Natural killer cell (primary cell): Measurements from ENCODE around the gene RCAN2. TPM values are rescaled to one million over a fixed set of nuclear protein-coding genes. Genes with fewer than 3 reads are reported as not detected.
"Not testable (repeated sequence)": the region's sequence is repeated elsewhere in the genome, so short reads cannot be mapped to it uniquely, and the experiment has no call there.

Source experiments
- ATAC-seq, 3 donors: fragments of 150-1000 bp in 2 of 3; fragments of 200-7000 bp in 1 of 3; cut with Tn5 transposase; 1 replicate in 1 of 3; 2 replicates in 2 of 3; pipeline ENCODE4 v1.10.0; 2021; ENCODE audit warnings: mild to moderate bottlenecking in 2 of 3, moderate library complexity in 2 of 3
- DNase-seq, 2 donors: peaks; one replicate each; pipeline versions ENCODE4 v3.0.0 to v3.0.0-alpha.2; 2013 to 2021; ENCODE audit warnings: mixed read lengths in 1 of 2
- H3K27ac ChIP-seq: one replicate; pipeline ENCODE4 v1.5.1; 2013; ENCODE audit warnings: mild to moderate bottlenecking, low read length
- H3K27me3 ChIP-seq: one replicate; pipeline ENCODE4 v1.6.1; 2013; ENCODE audit warnings: low read length; ENCODE audit not compliant: control insufficient read depth, insufficient read depth
- H3K36me3 ChIP-seq: one replicate; pipeline ENCODE4 v1.6.1; 2013; ENCODE audit warnings: low read length; ENCODE audit not compliant: control insufficient read depth, insufficient read depth
- H3K4me1 ChIP-seq: one replicate; pipeline ENCODE4 v1.6.1; 2013; ENCODE audit warnings: low read length; ENCODE audit not compliant: control insufficient read depth, insufficient read depth
- H3K4me3 ChIP-seq: one replicate; pipeline ENCODE4 v1.5.1; 2013; ENCODE audit warnings: low read length
- H3K9me3 ChIP-seq: one replicate; pipeline ENCODE4 v1.6.1; 2013; ENCODE audit warnings: low read length; ENCODE audit not compliant: control insufficient read depth, insufficient read depth
- H3K27ac Mint-ChIP-seq, 2 donors: one replicate each; pipeline ENCODE4 v1.8.0; 2022; ENCODE audit warnings: mild to moderate bottlenecking in 2 of 2, mixed read lengths in 2 of 2, moderate library complexity in 1 of 2
- H3K27me3 Mint-ChIP-seq, 2 donors: one replicate each; pipeline ENCODE4 v1.8.0; 2022; ENCODE audit warnings: low read depth in 2 of 2, mixed read lengths in 2 of 2
- H3K36me3 Mint-ChIP-seq: one replicate; pipeline ENCODE4 v1.8.0; 2022; ENCODE audit warnings: mixed read lengths
- H3K4me1 Mint-ChIP-seq, 2 donors: one replicate each; pipeline ENCODE4 v1.8.0; 2022; ENCODE audit warnings: mixed read lengths in 2 of 2
- H3K4me3 Mint-ChIP-seq: one replicate; pipeline ENCODE4 v1.8.0; 2022; ENCODE audit warnings: mild to moderate bottlenecking, moderate library complexity, mixed read lengths
- H3K9me3 Mint-ChIP-seq, 2 donors: one replicate each; pipeline ENCODE4 v1.8.0; 2022; ENCODE audit warnings: mixed read lengths in 2 of 2
- WGBS: methylation state at CpG from one replicate; pipeline ENCODE4 v1.1.7; 2013; ENCODE audit warnings: missing lambda C conversion rate; ENCODE audit not compliant: insufficient coverage; 5-methylcytosine and 5-hydroxymethylcytosine counted together
- intact Hi-C: fragments of 100-400 bp; cut with micrococcal nuclease; formaldehyde crosslinking; loops from one replicate; pipeline ENCODE4 v1.14.2; 2022
- total RNA-seq, 4 donors: library from RNA; stranded (reverse); fragments of 120-200 nt in 1 of 4; gene quantifications; one replicate each; pipeline versions ENCODE4 v1.2.3 to v1.2.4, GENCODE V29; 2013 to 2022
- TF ChIP-seq, protein P1 (sequence below): fragments of 200-600 bp; IDR thresholded peaks from one replicate; pipeline ENCODE4 v1.8.0; 2022; ENCODE audit warnings: antibody characterized with exemption

The RCAN2 gene
- total RNA-seq, 3 donors from 2014 or later (not counting 1 experiment from before 2014, with no cell fraction given): 0.43 TPM; not detected in 2

DNA sequence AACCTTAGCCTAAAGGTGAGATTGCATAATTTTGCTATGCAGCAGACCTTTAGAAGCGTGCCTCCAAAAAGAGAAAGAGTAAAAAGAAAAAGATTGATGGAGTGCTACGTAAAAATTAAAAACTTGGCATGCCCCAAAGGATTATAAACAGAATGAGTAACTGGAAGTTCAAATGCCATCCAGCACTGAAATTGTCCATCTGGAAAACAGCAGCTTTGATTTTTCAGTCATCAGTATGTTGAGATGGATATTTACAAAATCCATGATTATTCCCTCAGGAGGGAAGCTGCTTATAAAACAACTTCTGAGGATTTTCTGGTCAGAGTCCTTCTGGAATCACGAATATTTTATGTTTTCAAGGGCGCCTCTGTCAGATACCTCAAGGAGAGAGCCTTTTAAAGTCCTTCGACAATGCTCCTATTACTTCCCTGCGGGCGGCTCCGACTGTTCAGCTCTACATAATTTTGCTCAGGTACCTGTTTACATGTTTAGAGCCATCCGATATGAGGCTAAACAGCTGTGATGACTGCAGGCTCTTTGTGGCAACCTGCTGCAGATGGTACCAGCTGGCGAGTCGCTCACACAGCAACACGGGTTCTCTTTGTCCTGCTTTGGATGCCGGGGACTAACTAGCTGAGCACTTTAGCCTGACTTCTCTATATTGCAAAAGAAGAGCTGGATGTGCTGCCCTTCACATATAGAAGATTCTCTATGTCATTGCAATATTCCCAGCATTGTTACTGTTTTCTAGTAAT, 83.3 kb downstream of the RCAN2 start:
- Histone ChIP-seq H3K9me3 (no peaks in the 10 kb centered on the region), H3K27ac (no peak overlapping the region), H3K4me3 (no peak overlapping the region), H3K36me3 (no peaks in the 10 kb centered on the region), H3K4me1 (no peaks in the 10 kb centered on the region), H3K27me3 (no peaks in the 10 kb centered on the region)
- WGBS: 93% methylated on average over 13 of the region's 13 CpGs
- no peaks in the 10 kb centered on the region for H3K27me3 Mint-ChIP-seq
- TF ChIP-seq, protein P1, sequence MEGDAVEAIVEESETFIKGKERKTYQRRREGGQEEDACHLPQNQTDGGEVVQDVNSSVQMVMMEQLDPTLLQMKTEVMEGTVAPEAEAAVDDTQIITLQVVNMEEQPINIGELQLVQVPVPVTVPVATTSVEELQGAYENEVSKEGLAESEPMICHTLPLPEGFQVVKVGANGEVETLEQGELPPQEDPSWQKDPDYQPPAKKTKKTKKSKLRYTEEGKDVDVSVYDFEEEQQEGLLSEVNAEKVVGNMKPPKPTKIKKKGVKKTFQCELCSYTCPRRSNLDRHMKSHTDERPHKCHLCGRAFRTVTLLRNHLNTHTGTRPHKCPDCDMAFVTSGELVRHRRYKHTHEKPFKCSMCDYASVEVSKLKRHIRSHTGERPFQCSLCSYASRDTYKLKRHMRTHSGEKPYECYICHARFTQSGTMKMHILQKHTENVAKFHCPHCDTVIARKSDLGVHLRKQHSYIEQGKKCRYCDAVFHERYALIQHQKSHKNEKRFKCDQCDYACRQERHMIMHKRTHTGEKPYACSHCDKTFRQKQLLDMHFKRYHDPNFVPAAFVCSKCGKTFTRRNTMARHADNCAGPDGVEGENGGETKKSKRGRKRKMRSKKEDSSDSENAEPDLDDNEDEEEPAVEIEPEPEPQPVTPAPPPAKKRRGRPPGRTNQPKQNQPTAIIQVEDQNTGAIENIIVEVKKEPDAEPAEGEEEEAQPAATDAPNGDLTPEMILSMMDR: no peak
- no peak overlapping the region for H3K27ac Mint-ChIP-seq
- no peaks in the 10 kb centered on the region for H3K4me1 Mint-ChIP-seq
- ATAC-seq (no peak), DNase-seq (no peak)
- no peak overlapping the region for H3K4me3 Mint-ChIP-seq
- H3K9me3 Mint-ChIP-seq: no peaks in the 10 kb centered on the region
- intact Hi-C loops: no loop called here
- H3K36me3 Mint-ChIP-seq: no peaks in the 10 kb centered on the region

DNA sequence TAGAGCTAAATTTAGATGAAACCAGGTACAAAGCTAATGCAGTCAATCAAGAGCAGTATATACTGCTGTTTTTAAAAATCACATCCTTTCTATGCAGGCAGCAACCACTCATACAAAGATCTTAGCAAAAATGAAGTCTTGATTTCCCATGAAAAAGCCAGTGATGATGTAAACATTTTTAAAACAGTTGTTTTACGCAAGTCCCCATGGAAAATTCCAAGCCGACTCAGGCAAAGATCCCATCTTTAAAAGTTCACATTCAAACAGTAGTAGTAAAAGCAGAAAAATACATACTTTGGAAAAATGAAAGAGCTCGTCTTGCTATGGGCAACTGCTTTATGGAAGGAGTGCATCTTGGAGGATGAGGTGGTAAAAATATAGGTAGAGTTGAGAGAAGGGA, 84.0 kb downstream of the RCAN2 start:
- intact Hi-C loops: no loop called here
- no peak overlapping the region for H3K27ac ChIP-seq
- H3K9me3 ChIP-seq: no peaks in the 10 kb centered on the region
- H3K36me3 Mint-ChIP-seq: no peaks in the 10 kb centered on the region
- no peak overlapping the region for H3K4me3 ChIP-seq
- no peaks in the 10 kb centered on the region for H3K9me3 Mint-ChIP-seq
- no peaks in the 10 kb centered on the region for H3K4me1 Mint-ChIP-seq
- no peaks in the 10 kb centered on the region for H3K27me3 Mint-ChIP-seq
- TF ChIP-seq, protein P1: no peak
- 95% methylated on average over 3 of the region's 3 CpGs for WGBS
- no peak overlapping the region for H3K4me3 Mint-ChIP-seq
- no peaks in the 10 kb centered on the region for H3K4me1 ChIP-seq
- no peaks in the 10 kb centered on the region for H3K36me3 ChIP-seq
- no peak for ATAC-seq
- no peaks in the 10 kb centered on the region for H3K27me3 ChIP-seq
- H3K27ac Mint-ChIP-seq: no peak overlapping the region
- DNase-seq: no peak

GRCh38 chr6:46405620-46406180, 85.5 kb downstream of the RCAN2 start:
- H3K9me3 Mint-ChIP-seq, ATAC-seq, H3K36me3 Mint-ChIP-seq, H3K9me3 ChIP-seq, intact Hi-C loops, H3K36me3 ChIP-seq, DNase-seq, H3K4me3 Mint-ChIP-seq, H3K27ac ChIP-seq, H3K27me3 ChIP-seq, H3K4me1 Mint-ChIP-seq, H3K27ac Mint-ChIP-seq, H3K4me1 ChIP-seq, H3K27me3 Mint-ChIP-seq, H3K4me3 ChIP-seq: not testable (repeated sequence)
- 97% methylated on average over 18 of the region's 32 CpGs for WGBS

DNA sequence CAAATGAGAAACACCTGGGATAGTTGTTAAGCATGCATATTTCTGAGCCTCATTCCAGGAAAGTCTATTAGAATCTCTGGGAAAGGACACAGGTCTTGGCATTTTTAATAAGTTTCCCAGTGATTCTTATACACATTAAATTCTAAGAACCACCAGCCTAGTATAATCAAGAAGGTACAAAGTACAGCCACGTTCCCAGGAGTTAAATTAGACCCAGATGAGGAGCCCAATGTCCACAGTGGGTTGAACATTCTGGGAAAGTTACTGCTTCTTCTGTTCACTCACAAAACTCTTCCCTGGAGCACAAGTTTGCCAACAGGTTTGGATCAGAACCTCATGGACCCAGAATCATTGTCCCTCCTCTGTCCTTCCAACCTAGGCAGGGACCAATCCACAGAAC, 90.4 kb downstream of the RCAN2 start:
- H3K27ac Mint-ChIP-seq: no peak overlapping the region
- 71% methylated on average over 1 of the region's 1 CpG for WGBS

More for the DNA sequence above, 90.4 kb downstream of the RCAN2 start:
- DNase-seq (no peak), ATAC-seq (no peak)
- no peaks in the 10 kb centered on the region for H3K27me3 ChIP-seq
- H3K9me3 Mint-ChIP-seq: no peaks in the 10 kb centered on the region
- intact Hi-C loops: no loop called here
- H3K36me3 ChIP-seq: no peaks in the 10 kb centered on the region
- no peak overlapping the region for H3K4me3 ChIP-seq
- H3K4me1 ChIP-seq: no peaks in the 10 kb centered on the region
- H3K4me3 Mint-ChIP-seq: no peak overlapping the region
- H3K27me3 Mint-ChIP-seq: peaks cover 5 to 20% of the 10 kb centered on the region in 2 donors
- TF ChIP-seq, protein P1: no peak
- H3K36me3 Mint-ChIP-seq: no peaks in the 10 kb centered on the region
- H3K9me3 ChIP-seq: no peaks in the 10 kb centered on the region
- H3K27ac ChIP-seq: no peak overlapping the region
- H3K4me1 Mint-ChIP-seq: no peaks in the 10 kb centered on the region
